NCI-H1436 (cell line): ENCODE measurements around the gene PPIB.
"Not testable (repeated sequence)": the region's sequence is repeated elsewhere in the genome, so short reads cannot be mapped to it uniquely, and the experiment has no call there.

Experiments used
- DNase-seq: peaks from one replicate; lab custom pipeline; 2025; lab: John Stamatoyannopoulos, UW

PPIB gene

GRCh38 chr15:64110108-64110701, 52.6 kb downstream of the PPIB start:
- not testable (repeated sequence) for DNase-seq

- no peak for DNase-seq
These were observed 55.5 kb downstream of the PPIB start for GRCh38 chr15:64107337-64107736.
